Memory B cell (primary cell): ENCODE measurements around the gene FOXC1.

ENCODE experiments used
- ATAC-seq: fragments of 150-1000 bp; cut with Tn5 transposase; 2 replicates; pipeline ENCODE4 v1.10.0; 2021; ENCODE audit warnings: low read depth, mild to moderate bottlenecking, moderate library complexity
- DNase-seq, 2 donors: peaks; one replicate each; pipeline ENCODE4 v3.0.0; 2022; ENCODE audit warnings: low spot score in 2 of 2
- H3K27ac Mint-ChIP-seq: one replicate; pipeline ENCODE4 v1.8.0; 2022; ENCODE audit warnings: mild to moderate bottlenecking, moderate library complexity, mixed read lengths
- H3K27me3 Mint-ChIP-seq: one replicate; pipeline ENCODE4 v1.8.0; 2022; ENCODE audit warnings: mixed read lengths
- H3K36me3 Mint-ChIP-seq: one replicate; pipeline ENCODE4 v1.8.0; 2022; ENCODE audit warnings: mild to moderate bottlenecking, mixed read lengths
- H3K4me1 Mint-ChIP-seq: one replicate; pipeline ENCODE4 v1.8.0; 2022; ENCODE audit warnings: mixed read lengths
- H3K4me3 Mint-ChIP-seq: one replicate; pipeline ENCODE4 v1.8.0; 2022; ENCODE audit warnings: mild to moderate bottlenecking, moderate library complexity, mixed read lengths
- H3K9me3 Mint-ChIP-seq: one replicate; pipeline ENCODE4 v1.8.0; 2022; ENCODE audit warnings: mixed read lengths

Gene FOXC1

GRCh38 chr6:1609648-1610496 lies at the start of gene FOXC1:
TSS of gene FOXC1 (plus strand) at chr6:1609915. CDS start at chr6:1610446, 531 bp downstream.
- Mint-ChIP-seq H3K27me3 (peaks cover 31% of the 10 kb centered on the region), H3K9me3 (peaks cover 2% of the 10 kb centered on the region), H3K4me1 (peaks cover 30% of the 10 kb centered on the region), H3K36me3 (no peaks in the 10 kb centered on the region), H3K4me3 (peak within 1 kb of the TSS; percentile 79), H3K27ac (peak within 1 kb of the TSS; percentile 68)
- ATAC-seq (peak; percentile 37), DNase-seq (peak; percentile 20 to 37)

DNA sequence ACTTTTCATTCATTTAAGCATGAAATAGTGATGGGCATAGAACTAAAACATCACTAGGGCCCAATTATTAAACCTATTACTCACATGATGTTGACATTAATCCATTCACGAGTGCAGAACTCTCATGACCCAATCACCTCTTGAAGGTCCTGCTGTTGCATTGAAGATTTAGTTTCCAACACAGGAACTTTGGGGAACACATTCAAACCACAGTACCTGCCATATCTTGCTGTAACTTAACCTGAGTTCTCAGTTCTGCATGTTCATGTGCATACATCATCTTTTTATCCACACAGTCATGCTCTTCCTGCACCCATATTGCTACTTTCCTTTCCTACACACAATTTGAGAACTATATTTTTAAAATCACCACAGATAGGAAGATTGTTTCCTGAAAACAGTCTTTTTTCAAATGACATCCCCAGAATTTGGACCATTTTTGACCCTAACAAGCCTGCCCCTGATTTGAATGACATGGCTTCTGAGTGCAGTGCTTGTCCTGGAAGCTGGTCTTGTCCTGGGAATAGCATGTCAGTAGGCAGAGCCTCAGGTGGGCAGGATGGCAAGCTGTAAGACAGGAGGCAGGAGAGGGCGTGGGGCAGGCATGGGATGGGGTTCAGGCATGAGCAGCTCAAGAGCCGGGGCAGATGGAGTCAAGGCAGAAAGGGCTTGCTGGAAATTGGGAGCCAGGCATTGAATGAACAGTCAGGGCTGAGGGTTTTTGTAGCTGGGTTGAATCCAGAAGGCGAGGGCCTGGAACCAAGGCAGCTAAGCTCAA lies 49.2 kb upstream of the FOXC1 start:
- no peaks in the 10 kb centered on the region for H3K4me1 Mint-ChIP-seq
- peaks cover 5% of the 10 kb centered on the region for H3K9me3 Mint-ChIP-seq
- no peaks in the 10 kb centered on the region for H3K36me3 Mint-ChIP-seq
- no peak overlapping the region for H3K4me3 Mint-ChIP-seq
- peaks cover 11% of the 10 kb centered on the region for H3K27me3 Mint-ChIP-seq
- ATAC-seq = no peak
- H3K27ac Mint-ChIP-seq = no peak overlapping the region
- no peak for DNase-seq

DNA sequence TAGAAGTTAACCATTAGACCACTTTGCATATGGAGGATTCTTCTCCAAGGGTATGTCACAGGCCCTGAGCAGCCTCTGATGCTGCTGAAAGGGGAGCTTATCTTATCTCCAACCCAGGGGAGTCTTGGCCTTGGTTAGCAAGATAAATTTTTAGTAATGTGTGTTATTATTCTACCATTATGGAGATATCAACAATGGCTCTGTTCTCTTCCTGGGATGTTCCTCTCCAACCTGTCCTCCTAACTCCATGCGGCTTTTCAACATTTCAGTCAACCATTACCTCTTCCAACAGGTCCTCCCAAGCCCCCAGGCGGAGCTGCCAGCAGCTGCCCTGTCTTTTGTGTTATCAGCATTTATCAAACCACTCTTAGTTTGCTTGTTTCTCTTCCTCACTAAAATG lies 48.4 kb upstream of the FOXC1 start:
- DNase-seq (no peak), ATAC-seq (no peak)
- H3K27me3 Mint-ChIP-seq = peaks cover 10% of the 10 kb centered on the region
- no peaks in the 10 kb centered on the region for H3K36me3 Mint-ChIP-seq
- no peak overlapping the region for H3K27ac Mint-ChIP-seq
- peaks cover 5% of the 10 kb centered on the region for H3K9me3 Mint-ChIP-seq
- H3K4me1 Mint-ChIP-seq = no peaks in the 10 kb centered on the region
- no peak overlapping the region for H3K4me3 Mint-ChIP-seq

DNA sequence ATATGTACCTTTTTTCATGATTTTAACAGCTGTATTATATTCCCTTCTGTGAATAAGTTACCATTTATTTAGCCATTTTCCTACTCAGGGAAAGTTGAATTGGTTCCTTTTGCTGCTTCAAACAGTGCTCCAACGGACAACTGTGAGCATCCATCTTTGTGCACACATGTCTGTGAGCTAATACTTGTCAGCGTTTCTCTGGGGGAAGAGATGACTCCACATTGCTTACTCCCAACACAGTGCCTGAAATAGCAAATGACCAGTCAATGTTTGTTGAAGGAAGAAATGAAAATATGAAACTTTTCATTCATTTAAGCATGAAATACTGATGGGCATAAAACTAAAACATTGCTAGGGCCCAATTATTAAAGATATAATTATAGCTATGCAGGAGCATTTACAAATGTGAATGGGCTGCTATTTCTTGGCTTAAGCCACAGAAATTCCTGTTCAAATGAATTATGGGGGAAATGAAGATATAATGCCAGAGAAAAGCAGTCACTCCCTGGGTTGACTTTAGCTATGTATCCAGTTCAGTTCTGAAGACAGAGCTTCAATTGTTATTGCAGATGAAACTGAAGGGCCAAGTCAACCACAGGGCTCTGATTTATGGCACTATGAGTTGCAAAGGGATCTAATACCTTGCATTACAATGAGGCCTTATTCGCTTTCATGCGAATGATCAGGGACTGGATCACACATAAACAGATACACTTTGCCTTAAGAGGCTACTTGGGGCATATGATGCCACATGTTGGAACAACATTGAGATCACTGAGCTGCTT lies 47.4 kb upstream of the FOXC1 start:
- Mint-ChIP-seq H3K4me3 (no peak overlapping the region), H3K36me3 (no peaks in the 10 kb centered on the region), H3K27ac (no peak overlapping the region)

GRCh38 chr6:1569377-1569776 lies 40.3 kb upstream of the FOXC1 start:
- H3K4me3 Mint-ChIP-seq = no peak overlapping the region
- no peak overlapping the region for H3K27ac Mint-ChIP-seq
- H3K9me3 Mint-ChIP-seq = peaks cover 15% of the 10 kb centered on the region
- no peak for ATAC-seq
- H3K36me3 Mint-ChIP-seq = peaks cover 2% of the 10 kb centered on the region
- no peak for DNase-seq
- H3K27me3 Mint-ChIP-seq = no peaks in the 10 kb centered on the region
- no peaks in the 10 kb centered on the region for H3K4me1 Mint-ChIP-seq

More for the DNA sequence above, 47.4 kb upstream of the FOXC1 start:
- ATAC-seq (no peak), DNase-seq (no peak)
- H3K27me3 Mint-ChIP-seq = peaks cover 5% of the 10 kb centered on the region
- peaks cover 5% of the 10 kb centered on the region for H3K9me3 Mint-ChIP-seq
- no peaks in the 10 kb centered on the region for H3K4me1 Mint-ChIP-seq

DNA sequence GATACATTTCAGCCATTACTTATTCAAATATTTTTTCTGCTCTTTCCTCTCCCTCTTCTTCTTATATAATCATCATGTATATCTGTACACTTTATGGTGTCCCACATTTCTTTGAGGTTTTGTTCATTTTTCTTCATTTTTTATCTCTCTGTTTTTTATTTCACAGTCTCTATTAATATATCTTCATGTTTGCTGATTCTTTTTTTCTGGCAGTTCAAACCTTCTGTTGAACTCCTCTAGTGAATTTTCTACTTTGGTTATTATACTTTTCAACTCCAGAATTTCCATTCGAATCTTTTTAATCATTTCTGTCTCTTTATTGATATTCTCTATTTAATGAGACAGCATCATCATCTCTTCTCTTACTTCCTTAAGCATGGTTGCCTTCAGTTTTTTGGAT lies 38.9 kb upstream of the FOXC1 start:
- no peaks in the 10 kb centered on the region for H3K4me1 Mint-ChIP-seq
- H3K36me3 Mint-ChIP-seq = peaks cover 2% of the 10 kb centered on the region
- H3K9me3 Mint-ChIP-seq = peaks cover 10% of the 10 kb centered on the region
- no peak overlapping the region for H3K27ac Mint-ChIP-seq
- DNase-seq = no peak
- H3K4me3 Mint-ChIP-seq = no peak overlapping the region
- ATAC-seq = no peak
- no peaks in the 10 kb centered on the region for H3K27me3 Mint-ChIP-seq

GRCh38 chr6:1572892-1573291 lies 36.8 kb upstream of the FOXC1 start:
- H3K4me1 Mint-ChIP-seq = no peaks in the 10 kb centered on the region
- DNase-seq (no peak), ATAC-seq (no peak)
- H3K27ac Mint-ChIP-seq = no peak overlapping the region
- H3K36me3 Mint-ChIP-seq = peaks cover 2% of the 10 kb centered on the region
- H3K27me3 Mint-ChIP-seq = peaks cover 2% of the 10 kb centered on the region
- no peak overlapping the region for H3K4me3 Mint-ChIP-seq
- peaks cover 10% of the 10 kb centered on the region for H3K9me3 Mint-ChIP-seq

DNA sequence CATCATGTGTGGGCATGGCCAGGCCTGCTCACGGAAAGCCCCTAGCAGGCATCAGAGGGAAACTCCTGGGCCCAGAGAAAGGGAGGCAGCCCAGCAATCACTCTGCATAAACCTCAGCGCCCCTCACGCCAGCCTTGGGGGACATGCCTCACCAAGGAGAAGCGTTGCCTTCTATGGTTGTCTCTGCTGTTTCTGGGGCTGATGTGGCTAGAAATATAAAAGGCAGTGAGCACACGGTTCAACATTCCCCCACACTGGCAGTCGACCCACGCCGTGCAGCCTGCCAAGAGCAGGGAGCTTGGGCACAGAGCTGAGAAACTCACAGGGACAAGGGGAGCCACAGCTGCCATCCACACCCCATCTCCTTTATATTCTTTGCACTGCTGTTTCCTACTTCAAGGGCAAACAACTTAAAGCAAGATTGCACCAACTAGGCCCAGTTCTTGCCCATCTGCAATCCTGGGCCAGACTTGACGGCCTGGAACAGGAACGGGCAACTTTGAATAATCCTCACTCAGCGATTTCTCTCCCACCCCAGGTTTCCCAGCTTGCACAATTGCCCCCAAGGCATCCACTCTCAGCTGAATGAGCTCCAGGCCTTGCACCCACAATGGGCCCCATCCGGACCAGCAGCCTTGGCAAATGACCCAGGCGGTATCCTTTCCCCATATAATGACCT lies 35.5 kb upstream of the FOXC1 start:
- Mint-ChIP-seq H3K4me1 (no peaks in the 10 kb centered on the region), H3K27me3 (peaks cover 2% of the 10 kb centered on the region), H3K4me3 (no peak overlapping the region), H3K9me3 (peaks cover 7% of the 10 kb centered on the region), H3K36me3 (no peaks in the 10 kb centered on the region), H3K27ac (no peak overlapping the region)
- ATAC-seq = no peak
- no peak for DNase-seq

DNA sequence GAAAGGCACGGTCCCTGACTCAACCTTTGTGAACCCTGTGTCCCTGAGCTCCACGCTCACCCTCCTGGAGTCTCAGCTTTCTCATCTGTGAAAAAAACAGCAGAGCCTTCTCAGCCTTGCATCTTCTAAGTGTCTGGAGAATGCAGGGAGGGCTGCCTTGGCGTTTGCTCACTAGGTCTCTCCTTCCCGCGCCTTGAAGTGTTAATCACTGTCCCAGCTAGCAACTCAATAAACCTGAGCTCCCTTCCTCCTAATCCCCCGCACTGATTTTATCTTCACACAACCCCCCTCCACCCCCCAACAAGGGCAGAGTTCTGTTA lies 34.9 kb upstream of the FOXC1 start:
- no peak for DNase-seq
- peaks cover 2% of the 10 kb centered on the region for H3K27me3 Mint-ChIP-seq

GRCh38 chr6:1575210-1576041 lies 34.3 kb upstream of the FOXC1 start:
- H3K4me1 Mint-ChIP-seq = no peaks in the 10 kb centered on the region
- no peak overlapping the region for H3K27ac Mint-ChIP-seq
- H3K9me3 Mint-ChIP-seq = peaks cover 7% of the 10 kb centered on the region
- peaks cover 2% of the 10 kb centered on the region for H3K27me3 Mint-ChIP-seq
- H3K36me3 Mint-ChIP-seq = no peaks in the 10 kb centered on the region
- no peak for DNase-seq
- no peak for ATAC-seq
- no peak overlapping the region for H3K4me3 Mint-ChIP-seq

More for the DNA sequence above, 34.9 kb upstream of the FOXC1 start:
- no peak overlapping the region for H3K4me3 Mint-ChIP-seq
- no peak for ATAC-seq
- H3K27ac Mint-ChIP-seq = no peak overlapping the region
- H3K36me3 Mint-ChIP-seq = no peaks in the 10 kb centered on the region
- H3K9me3 Mint-ChIP-seq = peaks cover 7% of the 10 kb centered on the region
- no peaks in the 10 kb centered on the region for H3K4me1 Mint-ChIP-seq

DNA sequence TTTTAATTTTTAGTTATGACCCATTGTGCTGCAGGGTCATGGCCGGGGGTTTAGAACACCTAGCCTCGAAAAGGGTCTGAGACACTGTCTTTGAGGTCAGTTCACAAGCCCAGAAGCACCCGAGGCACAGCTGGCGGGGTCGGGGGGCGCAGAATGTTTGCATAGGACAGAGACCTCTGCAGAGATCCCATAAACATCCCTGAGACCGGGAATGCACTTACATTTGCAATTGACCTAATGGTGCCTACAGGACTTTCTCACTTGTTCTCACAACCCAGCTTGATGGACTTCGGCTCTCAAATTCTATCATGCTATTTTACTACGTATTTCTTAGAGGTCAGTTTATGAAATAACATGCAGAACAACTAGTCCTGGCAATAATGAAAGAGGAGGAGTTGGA lies 33.5 kb upstream of the FOXC1 start:
- Mint-ChIP-seq H3K27ac (no peak overlapping the region), H3K9me3 (peaks cover 2% of the 10 kb centered on the region), H3K36me3 (no peaks in the 10 kb centered on the region), H3K4me3 (no peak overlapping the region), H3K4me1 (no peaks in the 10 kb centered on the region), H3K27me3 (peaks cover 2% of the 10 kb centered on the region)
- DNase-seq (no peak), ATAC-seq (no peak)

DNA sequence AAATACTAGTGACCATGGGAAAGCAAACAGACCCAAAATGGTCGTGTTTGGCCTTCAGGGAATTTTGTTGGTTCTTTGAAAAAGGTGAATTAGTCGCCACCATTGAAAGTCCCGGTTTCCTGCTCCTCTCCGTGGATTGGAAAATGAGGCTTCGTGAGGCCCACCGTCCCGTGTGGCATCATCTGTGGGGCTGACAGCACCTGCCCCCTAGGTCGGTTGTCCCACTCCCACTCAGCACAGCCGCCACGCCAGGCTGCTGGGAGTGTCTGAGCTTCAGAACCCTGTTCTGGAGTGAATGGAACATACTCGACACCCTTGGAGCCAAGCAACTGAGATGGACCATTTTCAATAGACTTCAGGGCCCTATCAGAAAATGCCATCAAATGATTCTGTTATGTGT lies 33.0 kb upstream of the FOXC1 start:
- Mint-ChIP-seq H3K9me3 (peaks cover 2% of the 10 kb centered on the region), H3K4me3 (no peak overlapping the region), H3K27me3 (peaks cover 4% of the 10 kb centered on the region), H3K27ac (no peak overlapping the region), H3K4me1 (no peaks in the 10 kb centered on the region), H3K36me3 (no peaks in the 10 kb centered on the region)
- DNase-seq (no peak), ATAC-seq (no peak)

DNA sequence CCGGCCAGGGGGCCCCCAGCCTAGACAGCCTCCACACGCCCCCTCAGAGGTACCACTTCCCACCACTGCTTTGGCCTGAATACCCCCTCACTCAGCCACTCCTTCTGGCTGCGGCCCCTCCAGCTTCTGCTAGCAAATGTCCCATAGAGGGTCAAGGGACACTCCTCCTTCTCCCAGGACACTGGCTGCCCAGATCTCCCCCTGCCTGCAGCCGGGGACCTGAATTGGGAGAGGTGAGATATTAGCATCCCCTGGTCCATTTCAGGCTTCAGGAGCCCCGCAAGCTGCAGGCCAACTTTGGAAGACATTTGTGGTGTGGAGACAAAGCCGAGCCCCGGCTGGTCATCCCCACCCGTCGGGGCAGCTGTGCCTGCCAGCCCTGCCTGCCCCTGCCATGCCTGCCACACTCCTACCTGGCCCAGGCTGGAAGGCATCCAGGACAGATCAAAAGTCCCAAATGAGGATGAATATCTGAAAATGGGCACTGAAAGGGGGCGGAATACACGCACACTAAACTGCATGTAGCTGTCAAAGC lies 32.5 kb upstream of the FOXC1 start:
- Mint-ChIP-seq H3K36me3 (no peaks in the 10 kb centered on the region), H3K9me3 (peaks cover 2% of the 10 kb centered on the region), H3K4me1 (no peaks in the 10 kb centered on the region), H3K27me3 (peaks cover 4% of the 10 kb centered on the region), H3K4me3 (no peak overlapping the region), H3K27ac (no peak overlapping the region)
- no peak for DNase-seq
- ATAC-seq = no peak
